Skin epidermis (tissue), 12 donors: ENCODE results near the gene GMEB2.
"Not testable (repeated sequence)": the region's sequence is repeated elsewhere in the genome, so short reads cannot be mapped to it uniquely, and the experiment has no call there.

Experiments used
- H3K27ac ChIP-seq, 21 experiments: fragments of 200-600 bp; sonication (generic) in 11 of 21; one replicate each; pipeline ENCODE4 v1.5.0; 2020; ENCODE audit warnings: mild to moderate bottlenecking in 3 of 21, inconsistent platforms in 2 of 21, moderate library complexity in 2 of 21
- H3K4me3 ChIP-seq, 7 experiments: fragments of 200-600 bp; sonication (generic) in 2 of 7; one replicate each; pipeline ENCODE4 v1.5.0; 2020; ENCODE audit warnings: inconsistent platforms in 2 of 7, mild to moderate bottlenecking in 2 of 7, moderate library complexity in 1 of 7

The GMEB2 gene

DNA sequence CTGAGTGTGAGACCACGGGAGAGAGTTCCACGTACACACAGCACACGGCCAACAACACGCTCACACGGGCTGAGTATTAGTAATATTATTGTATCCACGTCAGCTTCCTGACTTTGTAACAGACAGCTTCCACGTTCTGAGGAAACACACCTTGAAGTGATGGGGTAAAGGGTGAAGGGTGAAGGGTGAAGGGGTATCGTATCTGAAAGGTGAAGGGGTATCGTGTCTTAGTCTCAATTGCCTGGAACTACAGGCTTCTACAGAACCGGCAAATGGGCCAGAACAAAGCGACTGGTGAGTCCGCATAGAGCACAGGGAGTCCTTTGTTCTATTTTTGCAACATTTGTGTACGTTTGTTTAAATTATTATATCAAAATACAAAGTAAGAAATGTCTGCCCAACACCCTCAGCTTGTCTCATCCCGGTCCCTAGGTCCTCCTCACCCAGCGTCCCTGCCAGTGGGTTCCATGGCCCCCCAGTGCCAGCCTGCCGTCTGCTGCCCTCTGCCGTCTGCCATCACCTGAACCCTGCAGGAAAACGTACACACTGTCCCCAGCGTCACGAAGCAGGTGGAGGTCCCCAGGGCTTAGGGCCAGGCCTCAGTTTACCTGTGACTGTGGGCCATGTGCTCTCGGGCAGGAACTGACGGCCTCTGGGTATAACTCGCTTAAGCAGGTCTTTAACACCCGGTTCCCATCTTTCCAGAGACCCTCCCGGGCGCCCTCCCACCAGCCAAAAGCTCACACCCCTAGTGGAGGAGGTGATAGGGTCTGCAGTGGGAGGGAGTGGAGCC is 48.5 kb downstream of the GMEB2 start:
- no peak overlapping the region for H3K4me3 ChIP-seq
- no peak overlapping the region for H3K27ac ChIP-seq

DNA sequence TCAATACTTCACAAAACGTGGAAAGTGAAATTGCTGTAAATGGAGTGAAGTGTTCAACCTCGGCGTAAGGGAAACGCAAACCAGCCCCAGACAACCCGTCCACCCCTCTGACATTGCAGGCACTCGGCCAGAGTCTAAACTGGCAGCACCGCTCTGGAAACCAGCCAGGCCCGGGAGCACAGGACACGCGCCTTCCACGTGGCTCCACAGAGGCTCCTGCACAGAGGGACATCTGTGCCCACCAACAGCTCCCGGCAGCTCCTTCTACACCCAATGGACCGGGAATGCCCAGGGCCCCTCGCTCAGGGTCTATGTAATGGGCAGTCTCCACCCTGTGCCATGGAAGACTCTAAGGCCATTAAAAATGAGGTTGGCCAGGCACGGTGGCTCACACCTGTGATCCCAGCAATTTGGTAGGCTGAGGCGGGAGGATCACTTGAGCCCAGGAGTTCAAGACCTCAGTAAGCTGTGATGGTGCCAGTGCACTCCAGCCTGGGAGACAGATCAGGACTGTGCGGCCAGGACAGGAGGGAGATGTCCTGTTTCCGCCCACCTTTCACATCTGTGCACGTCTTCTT is 49.5 kb downstream of the GMEB2 start:
- no peak overlapping the region for H3K4me3 ChIP-seq

DNA sequence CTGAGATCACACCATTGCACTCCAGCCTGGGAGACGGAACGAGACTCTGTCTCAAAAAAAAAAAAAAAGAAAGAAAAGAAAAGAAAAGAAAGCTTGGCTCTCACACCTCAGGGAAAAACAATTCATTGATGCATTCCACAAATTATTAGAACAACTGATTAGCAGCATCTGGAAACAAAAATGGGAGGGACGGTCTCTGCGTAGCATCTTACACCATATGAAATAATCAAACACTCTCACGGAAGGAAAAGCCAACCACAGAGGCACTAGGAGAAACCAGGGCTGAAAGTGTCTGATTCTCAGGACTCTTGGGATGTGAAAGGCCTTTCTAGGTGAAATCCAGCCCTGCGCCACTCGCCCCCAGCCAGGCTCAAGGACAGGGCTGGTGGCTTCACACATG is 50.6 kb downstream of the GMEB2 start:
- Histone ChIP-seq H3K4me3 (no peak overlapping the region), H3K27ac (peak overlapping the region in 1 of 21 experiments; percentile 23)

More for the DNA sequence above, 49.5 kb downstream of the GMEB2 start:
- no peak overlapping the region for H3K27ac ChIP-seq

DNA sequence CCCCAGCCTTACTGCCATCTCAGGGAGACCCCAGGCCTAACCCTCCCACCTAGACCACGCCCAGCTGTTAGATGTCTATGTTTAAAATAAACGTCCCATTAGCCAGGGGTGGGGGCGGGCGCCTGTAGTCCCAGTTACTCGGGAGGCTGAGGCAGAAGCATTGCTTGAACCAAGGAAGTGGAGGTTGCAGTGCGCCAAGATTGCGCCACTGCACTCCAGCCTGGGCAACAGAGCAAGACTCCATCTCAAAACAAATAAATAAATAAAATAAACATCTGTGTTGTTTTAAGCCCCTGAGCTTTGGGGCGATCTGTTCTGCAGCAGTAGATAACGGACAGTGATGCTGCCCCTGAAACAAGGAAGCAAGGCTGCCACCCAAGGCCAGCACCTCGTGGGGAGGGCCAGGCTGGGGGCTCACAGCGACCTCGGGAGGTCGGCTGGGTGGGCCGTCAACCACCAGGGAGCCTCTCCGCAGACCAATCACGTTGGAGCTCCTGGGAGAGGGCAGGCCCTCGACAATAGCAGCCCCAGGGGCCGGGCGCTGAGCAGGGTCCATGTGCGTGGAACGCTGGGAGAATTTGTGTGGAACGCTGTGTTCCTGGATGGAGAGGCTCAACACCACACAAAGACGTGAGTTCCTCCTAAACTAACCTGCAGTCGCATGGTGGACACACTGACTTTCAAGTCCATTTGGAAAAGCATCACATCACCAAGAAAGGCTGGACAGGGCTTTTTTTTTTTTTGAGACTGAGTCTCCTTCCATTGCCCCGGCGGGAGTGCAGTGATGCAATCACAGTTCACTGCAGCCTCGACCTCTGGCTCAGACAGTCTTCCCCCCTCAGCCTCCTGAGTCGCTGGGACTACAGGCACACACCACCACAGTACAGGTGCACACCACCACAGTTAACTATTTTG is 51.8 kb downstream of the GMEB2 start:
- H3K4me3 ChIP-seq = peak overlapping the region in 1 of 7 experiments; percentile 82
- peak overlapping the region in 14 of 21 experiments; percentile 87 to 98 (median 94) for H3K27ac ChIP-seq

DNA sequence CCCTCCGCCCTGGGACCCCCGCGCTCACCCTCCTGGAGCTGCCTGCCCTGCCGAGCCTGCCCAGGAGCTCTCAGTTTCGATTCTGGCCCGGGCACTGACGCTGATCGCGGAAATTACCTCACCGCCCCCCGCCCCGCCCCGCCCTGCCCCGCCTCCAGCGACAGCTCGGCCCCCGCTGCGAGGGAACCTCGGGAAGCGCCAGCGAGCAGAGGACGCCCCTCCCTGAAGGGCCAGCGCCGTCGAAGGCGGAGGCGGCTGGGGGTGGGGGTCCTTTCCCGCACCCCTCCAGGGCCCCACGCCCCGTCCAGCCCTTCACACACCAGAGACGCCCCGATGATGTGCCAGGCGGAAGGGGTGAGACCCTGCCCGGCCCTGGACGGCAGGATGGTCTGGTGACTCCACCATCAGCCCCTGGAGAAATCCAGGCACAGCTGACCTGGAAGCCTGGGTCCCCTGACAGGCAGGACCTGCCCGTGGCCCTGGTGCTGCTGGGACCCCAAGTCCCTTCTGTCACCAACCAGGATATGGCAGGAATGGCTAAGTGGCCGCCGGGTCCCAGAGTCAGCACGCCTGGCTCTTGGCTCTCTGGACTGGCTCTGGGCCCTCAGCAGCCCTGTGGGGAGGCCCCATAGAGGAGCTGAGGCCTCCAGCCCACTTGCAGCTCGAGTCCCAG is 52.6 kb downstream of the GMEB2 start, which contains the start of gene HELZ2:
TSS of gene HELZ2 (minus strand) at position 84 of the 673 bp plus-strand sequence. CDS start 1,854 bp downstream, outside the sequence.
- H3K27ac ChIP-seq = peak within 1 kb of the TSS; percentile 87 to 98 (median 94)
- peak within 1 kb of the TSS; percentile 58 to 95 (median 84) for H3K4me3 ChIP-seq

DNA sequence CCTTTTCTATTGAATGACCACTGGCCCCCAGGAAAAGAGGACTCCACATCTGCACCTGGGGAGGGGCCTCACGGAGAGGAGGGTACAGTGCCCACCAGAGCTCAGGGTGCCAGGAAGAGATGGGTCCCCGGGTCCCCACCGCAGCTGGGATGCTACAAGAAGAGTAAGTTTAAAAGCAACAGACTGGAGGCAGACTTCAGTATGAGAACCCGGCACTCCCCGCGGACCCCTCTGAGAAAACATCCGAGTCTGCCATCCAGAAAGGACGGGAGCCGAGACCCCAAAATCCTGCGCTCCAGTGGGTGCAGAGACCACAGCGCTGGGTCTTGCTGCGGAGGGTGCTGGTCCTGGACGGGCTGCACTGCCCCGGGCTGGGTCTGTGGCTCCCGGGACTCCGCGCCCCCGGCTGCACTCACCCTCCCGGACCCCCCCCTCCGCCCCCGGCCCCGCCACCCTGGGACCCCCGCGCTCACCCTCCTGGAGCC is 53.2 kb downstream of the GMEB2 start:
- Histone ChIP-seq H3K27ac (peak overlapping the region; percentile 87 to 98 (median 94)), H3K4me3 (peak overlapping the region; percentile 58 to 95 (median 84))

DNA sequence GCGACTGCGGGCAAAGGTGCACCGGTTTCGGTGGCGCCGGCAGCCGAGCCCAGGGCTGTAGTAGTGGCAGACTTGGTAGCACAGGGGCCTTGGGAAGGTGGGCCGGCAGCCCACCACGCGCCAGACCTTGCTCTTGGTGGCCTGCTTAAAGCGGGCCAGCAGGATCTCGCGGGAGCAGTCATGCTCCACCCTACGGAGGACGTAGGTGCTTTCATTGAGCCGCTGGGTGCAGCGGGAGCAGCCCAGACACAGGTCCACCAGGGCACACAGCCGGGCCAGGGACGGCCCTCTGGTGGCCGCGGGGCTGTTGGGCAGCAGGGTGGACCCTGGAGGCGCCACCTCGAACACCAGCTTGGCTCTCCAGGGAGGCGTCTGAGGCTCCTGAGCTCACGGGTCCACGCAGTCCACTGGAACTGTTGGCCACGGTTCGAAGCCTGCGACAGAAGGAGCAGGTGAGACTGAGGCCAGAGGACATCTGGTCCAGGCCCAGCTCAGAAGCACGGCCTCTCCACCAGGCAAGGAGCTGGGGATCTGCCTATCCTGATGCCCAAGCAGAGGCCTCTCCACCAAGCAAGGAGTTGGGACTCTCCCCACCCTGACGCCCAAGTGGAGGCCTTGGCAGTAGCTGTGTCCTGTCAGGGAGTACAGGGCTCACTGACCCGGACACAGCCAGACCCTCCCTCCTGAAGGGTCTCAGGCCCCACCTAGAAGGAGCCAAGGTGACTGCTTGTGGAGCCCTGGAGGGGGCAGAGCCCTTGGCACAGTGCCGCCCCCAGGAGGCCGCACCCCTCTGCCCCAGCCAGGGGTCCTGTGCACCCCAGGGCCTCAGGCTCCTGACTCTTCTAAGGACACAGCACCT is 53.9 kb downstream of the GMEB2 start:
- peak overlapping the region; percentile 58 to 95 (median 84) for H3K4me3 ChIP-seq

DNA sequence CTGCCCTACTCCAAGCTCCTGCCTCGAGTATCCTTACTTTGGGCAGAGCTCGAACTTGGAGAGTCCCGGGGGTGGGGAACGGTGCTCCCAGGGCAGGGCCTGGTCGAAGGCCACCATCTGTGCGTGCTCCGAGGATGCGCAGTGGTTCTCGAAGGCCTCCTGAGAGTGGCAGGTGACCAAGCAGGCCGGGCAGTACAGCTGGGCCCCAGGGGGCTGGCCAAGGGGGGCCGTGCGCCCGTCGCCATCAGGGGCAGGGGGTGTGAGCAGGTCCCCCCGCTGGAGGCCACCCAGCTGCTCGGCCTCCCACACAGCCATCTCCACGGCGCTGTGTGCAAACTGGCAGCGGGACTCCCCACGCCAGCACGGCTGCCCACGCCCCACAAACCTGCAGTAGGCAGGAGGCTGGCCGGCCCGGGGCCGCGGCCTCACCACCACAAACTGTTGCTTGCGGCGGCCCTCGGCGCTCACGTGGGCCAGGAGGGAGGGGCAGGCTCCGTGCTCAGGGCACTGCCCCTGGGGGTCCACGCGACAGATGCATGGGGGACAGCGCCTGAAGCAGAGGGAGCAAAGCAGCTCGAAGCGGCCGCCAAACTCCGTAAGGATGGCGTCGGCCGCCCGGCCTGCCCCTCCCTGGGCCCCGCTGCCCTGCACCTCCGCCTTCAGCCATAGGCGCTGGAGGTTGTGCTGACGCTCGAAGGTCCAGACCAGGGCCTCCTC is 54.7 kb downstream of the GMEB2 start:
- no peak overlapping the region for H3K4me3 ChIP-seq
- H3K27ac ChIP-seq = peak overlapping the region in 5 of 21 experiments; percentile 91 to 97 (median 95)

More for the DNA sequence above, 53.9 kb downstream of the GMEB2 start:
- H3K27ac ChIP-seq = peak overlapping the region in 20 of 21 experiments; percentile 87 to 98 (median 94)

DNA sequence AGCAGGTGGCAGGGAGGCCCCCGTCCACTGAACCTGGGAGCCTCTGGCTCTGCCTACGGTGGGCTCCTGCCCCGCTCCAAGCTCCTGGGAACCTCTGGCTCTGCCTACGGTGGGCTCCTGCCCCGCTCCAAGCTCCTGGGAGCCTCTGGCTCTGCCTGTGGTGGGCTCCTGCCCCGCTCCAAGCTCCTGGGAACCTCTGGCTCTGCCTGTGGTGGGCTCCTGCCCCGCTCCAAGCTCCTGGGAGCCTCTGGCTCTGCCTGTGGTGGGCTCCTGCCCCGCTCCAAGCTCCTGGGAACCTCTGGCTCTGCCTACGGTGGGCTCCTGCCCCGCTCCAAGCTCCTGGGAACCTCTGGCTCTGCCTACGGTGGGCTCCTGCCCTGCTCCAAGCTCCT is 55.8 kb downstream of the GMEB2 start:
- H3K27ac ChIP-seq = not testable (repeated sequence)

DNA sequence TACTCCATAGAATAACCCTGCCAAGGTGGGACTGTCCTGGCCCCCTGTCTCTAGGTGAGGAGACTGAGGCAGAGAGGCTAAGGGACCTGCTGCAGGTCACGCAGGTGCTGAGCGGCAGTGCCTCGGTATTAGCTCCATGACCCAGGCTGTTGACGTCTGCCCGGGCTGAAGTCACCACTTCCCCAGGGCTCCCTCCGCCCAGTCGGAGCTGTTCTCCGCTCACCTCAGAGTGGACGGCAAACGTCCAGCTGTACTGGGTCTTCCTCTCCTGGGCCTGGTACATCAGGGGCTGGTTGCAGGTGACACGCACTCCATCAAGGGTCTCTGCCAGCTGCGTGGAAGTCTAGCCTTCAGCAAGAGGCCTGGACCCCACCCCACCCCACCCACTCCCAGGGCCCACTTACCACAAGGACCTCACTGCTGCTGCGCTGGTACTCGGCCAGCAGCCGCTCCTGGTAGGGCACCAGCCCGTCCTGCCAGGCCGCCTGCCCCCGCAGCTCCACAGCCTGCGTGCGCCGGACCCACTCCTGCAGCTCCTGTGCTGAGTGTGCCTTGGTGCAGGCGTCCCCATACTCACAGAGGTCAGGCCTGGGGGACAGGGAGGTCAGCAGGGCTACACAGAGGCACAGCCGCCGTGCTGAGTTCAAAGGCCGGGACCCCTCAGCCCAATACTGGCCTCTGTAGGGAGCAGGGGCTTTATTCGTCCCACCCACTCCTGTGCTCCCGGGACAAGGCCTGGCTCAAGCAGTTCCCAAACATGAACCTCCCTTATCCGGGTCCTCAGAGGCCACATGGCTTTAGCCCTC is 56.4 kb downstream of the GMEB2 start:
- Histone ChIP-seq H3K27ac (no peak overlapping the region), H3K4me3 (no peak overlapping the region)

More for the DNA sequence above, 55.8 kb downstream of the GMEB2 start:
- not testable (repeated sequence) for H3K4me3 ChIP-seq

DNA sequence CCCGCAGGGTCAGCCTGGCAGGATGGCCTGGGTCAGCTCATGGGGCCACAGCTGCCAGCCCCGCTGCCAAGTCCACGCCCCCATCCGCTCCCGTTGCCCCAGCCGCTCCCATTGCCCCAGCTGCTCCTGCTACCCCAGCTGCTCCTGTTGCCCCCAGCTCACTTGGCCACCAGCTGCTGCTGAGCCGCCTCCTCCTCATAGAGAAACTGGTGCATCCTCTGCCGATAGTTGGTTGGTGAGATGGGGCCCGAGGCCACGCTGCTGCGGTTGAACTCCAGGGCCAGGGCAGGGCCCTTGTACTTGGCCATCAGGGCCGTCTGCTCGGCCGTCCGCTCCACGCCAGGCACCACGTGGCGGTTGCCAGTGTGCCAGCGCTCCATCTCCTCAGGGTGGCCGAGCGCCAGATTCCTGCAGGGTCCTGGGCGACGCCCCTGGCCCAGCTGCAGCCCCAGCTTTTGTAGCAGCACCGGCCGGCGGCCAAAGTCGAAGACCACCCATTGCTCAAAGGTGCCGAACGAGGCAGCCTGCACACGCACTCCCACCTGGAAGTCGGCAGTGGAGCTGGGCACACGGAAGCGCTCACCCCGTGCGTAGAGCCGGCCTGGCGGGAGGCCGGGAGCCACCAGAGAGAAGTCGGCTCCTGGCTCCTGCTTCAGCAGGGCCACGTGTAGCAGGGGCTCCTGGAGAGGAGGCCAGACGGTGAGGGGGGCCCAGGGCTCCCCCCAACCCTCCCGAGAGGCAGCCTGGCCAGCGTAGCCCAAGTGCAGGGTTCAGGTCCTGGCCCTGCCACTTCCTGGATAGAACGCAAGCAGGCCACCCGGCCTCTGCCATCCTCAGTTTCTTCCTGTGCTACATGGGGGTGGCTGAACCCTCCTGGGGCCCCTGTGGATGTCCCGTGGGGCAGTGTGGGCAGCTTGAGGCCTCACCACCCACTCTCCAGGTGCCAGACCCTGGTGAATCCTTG is 57.6 kb downstream of the GMEB2 start:
- peak overlapping the region in 2 of 21 experiments; percentile 45 to 74 for H3K27ac ChIP-seq
- H3K4me3 ChIP-seq = peak overlapping the region in 3 of 7 experiments; percentile 4 to 22 (median 4)

DNA sequence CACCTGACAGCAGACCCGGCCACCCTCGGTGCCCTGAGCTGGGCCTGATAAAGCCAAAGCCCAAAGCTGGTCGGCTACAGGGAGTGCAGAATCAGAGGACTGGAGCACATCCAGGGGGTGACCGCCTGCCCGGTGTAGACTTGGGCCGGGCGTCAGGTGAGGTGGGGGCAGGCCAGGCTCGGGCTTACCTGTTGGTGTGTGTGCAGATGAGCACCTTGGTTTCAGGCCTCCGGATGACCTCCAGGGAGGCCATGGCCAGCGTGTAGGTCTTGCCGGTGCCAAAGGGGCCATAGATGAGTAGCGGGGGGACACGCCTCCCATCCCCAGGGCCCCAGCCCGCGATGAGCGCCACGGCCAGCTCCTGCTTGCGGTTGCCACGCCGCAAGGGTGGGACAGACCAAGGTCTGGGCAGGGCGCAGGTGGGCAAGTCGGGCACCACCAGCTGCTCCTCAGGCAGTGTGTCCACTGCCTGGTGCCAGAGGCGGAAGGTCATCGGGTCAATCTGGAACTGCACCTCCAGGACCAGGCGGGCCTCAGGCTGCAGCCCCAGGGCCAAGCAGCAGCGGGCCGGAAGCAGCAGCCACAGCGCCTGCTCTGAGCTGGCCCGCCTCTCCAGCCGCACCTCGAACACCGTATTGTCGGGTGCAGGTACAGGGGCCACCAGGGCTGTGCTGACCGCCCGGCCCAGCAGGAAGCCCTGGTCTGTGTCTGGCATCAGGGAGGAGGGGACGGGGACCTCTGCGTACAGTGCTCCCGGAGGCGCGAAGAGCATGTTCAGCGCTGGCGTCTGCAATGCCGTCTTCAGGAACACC is 58.5 kb downstream of the GMEB2 start:
- Histone ChIP-seq H3K4me3 (peak overlapping the region in 5 of 7 experiments; percentile 4 to 22 (median 6)), H3K27ac (peak overlapping the region in 9 of 21 experiments; percentile 7 to 76 (median 29))

DNA sequence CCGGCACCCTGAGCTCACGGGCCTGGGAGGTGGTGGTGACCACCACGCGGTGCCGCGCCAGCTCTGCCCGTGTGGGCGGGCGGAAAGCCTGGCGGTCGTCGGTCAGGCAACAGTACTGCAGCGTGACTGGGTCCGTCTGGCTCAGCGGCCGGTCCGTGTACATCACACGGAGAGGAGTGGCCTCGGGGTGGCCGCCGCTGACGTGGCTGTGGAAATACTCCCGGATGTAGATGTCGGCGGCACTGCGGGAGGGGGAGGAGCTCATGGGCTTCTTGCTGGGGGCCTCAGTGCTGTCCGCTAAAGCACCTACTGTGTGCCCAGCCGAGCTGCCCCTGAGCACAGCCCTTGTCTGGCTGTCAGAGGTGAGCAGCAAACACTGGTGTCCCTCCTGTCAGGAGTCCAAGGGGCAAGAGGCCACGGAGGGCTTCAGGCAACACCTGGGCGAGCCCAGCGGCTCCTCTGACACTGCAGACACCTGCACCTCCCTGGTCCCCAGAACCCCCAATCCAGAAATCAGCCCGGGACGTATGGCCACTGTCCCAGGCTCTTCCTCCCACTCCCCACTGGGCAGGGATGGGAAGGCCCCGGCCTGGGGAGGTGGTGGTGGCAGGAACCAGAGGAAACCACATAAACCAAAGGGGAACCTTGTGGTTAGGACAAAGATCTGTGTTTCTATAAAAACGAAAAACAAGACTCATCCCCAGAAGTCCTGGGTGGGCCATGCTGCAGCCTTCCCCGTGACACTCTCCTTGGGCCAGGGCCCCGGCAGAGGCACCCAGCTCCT is 59.3 kb downstream of the GMEB2 start:
- Histone ChIP-seq H3K27ac (peak overlapping the region in 10 of 21 experiments; percentile 7 to 76 (median 46)), H3K4me3 (peak overlapping the region in 3 of 7 experiments; percentile 6 to 22 (median 11))

DNA sequence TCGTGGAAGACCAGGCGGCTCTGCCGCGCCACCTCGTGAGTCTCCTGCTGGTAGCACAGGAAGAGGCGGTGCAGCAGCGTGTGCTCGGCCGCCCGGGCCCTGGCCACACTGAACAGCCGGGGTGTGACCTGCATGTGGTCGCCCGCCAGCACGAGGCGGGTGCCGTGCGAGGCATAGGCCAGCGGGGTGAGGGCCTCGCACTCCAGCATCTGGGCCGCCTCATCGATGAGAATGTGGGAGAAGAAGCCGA is 59.8 kb downstream of the GMEB2 start:
- peak overlapping the region in 1 of 7 experiments; percentile 22 for H3K4me3 ChIP-seq
- H3K27ac ChIP-seq = peak overlapping the region in 3 of 21 experiments; percentile 27 to 74 (median 46)
